Neural cell (in vitro differentiated cells): ENCODE results near the gene STX8.

Experiments
- EP300 ChIP-seq: fragments of 450-650 bp; conservative IDR thresholded peaks from 2 replicates; pipeline ENCODE4 v1.6.1; 2014; ENCODE audit warnings: antibody characterized with exemption, mild to moderate bottlenecking, moderate library complexity; ENCODE audit not compliant: poor library complexity, severe bottlenecking
- EZH2 ChIP-seq: fragments of 200-600, 300-800 bp; shearing (Covaris generic), sonication (generic); IDR thresholded peaks from 2 replicates; pipeline ENCODE4 v1.6.1; 2014; ENCODE audit warnings: antibody characterized with exemption, low read length, borderline replicate concordance, mild to moderate bottlenecking; ENCODE audit not compliant: insufficient read depth, poor library complexity, severe bottlenecking
- MXI1 ChIP-seq: fragments of 450-650 bp; conservative IDR thresholded peaks from 2 replicates; pipeline ENCODE4 v1.6.1; 2014; ENCODE audit warnings: antibody characterized with exemption, mild to moderate bottlenecking; ENCODE audit not compliant: poor library complexity, severe bottlenecking
- POLR2AphosphoS5 ChIP-seq: IDR thresholded peaks from 2 replicates; pipeline ENCODE4 v1.6.1; 2012
- RAD21 ChIP-seq: fragments of 450-650 bp; conservative IDR thresholded peaks from 2 replicates; pipeline ENCODE4 v1.6.1; 2014; ENCODE audit warnings: antibody characterized with exemption, mild to moderate bottlenecking, moderate library complexity
- SMC3 ChIP-seq: fragments of 450-650 bp; conservative IDR thresholded peaks from 2 replicates; pipeline ENCODE4 v1.6.1; 2014; ENCODE audit warnings: antibody characterized with exemption, mild to moderate bottlenecking, moderate library complexity; ENCODE audit not compliant: poor library complexity
- TAF1 ChIP-seq: IDR thresholded peaks from 2 replicates; pipeline ENCODE4 v1.6.1; 2012; ENCODE audit warnings: low read depth
- TF ChIP-seq, protein P1 (sequence below): fragments of 450-650 bp; IDR thresholded peaks from 2 replicates; pipeline ENCODE4 v1.5.1; 2014; ENCODE audit warnings: antibody characterized with exemption, mild to moderate bottlenecking, moderate library complexity; ENCODE audit not compliant: poor library complexity, severe bottlenecking
- TF ChIP-seq, protein P2 (sequence below): IDR thresholded peaks from 2 replicates; pipeline ENCODE4 v1.6.1; 2012; ENCODE audit warnings: borderline replicate concordance

GRCh38 chr17:9446528-9446927 is 129.1 kb downstream of the STX8 start:
- TF ChIP-seq, protein P1, sequence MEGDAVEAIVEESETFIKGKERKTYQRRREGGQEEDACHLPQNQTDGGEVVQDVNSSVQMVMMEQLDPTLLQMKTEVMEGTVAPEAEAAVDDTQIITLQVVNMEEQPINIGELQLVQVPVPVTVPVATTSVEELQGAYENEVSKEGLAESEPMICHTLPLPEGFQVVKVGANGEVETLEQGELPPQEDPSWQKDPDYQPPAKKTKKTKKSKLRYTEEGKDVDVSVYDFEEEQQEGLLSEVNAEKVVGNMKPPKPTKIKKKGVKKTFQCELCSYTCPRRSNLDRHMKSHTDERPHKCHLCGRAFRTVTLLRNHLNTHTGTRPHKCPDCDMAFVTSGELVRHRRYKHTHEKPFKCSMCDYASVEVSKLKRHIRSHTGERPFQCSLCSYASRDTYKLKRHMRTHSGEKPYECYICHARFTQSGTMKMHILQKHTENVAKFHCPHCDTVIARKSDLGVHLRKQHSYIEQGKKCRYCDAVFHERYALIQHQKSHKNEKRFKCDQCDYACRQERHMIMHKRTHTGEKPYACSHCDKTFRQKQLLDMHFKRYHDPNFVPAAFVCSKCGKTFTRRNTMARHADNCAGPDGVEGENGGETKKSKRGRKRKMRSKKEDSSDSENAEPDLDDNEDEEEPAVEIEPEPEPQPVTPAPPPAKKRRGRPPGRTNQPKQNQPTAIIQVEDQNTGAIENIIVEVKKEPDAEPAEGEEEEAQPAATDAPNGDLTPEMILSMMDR: no peak
- no peak for TF ChIP-seq EZH2
- no peak for TF ChIP-seq EP300
- TF ChIP-seq POLR2AphosphoS5: no peak
- no peak for TF ChIP-seq MXI1
- TF ChIP-seq SMC3: no peak
- no peak for TF ChIP-seq RAD21
- TF ChIP-seq, protein P2, sequence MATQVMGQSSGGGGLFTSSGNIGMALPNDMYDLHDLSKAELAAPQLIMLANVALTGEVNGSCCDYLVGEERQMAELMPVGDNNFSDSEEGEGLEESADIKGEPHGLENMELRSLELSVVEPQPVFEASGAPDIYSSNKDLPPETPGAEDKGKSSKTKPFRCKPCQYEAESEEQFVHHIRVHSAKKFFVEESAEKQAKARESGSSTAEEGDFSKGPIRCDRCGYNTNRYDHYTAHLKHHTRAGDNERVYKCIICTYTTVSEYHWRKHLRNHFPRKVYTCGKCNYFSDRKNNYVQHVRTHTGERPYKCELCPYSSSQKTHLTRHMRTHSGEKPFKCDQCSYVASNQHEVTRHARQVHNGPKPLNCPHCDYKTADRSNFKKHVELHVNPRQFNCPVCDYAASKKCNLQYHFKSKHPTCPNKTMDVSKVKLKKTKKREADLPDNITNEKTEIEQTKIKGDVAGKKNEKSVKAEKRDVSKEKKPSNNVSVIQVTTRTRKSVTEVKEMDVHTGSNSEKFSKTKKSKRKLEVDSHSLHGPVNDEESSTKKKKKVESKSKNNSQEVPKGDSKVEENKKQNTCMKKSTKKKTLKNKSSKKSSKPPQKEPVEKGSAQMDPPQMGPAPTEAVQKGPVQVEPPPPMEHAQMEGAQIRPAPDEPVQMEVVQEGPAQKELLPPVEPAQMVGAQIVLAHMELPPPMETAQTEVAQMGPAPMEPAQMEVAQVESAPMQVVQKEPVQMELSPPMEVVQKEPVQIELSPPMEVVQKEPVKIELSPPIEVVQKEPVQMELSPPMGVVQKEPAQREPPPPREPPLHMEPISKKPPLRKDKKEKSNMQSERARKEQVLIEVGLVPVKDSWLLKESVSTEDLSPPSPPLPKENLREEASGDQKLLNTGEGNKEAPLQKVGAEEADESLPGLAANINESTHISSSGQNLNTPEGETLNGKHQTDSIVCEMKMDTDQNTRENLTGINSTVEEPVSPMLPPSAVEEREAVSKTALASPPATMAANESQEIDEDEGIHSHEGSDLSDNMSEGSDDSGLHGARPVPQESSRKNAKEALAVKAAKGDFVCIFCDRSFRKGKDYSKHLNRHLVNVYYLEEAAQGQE: no peak
- no peak for TF ChIP-seq TAF1
